Endodermal cell (in vitro differentiated cells): ENCODE data around the gene TPK1. TPM values are rescaled to one million over a fixed set of nuclear protein-coding genes. Genes with fewer than 3 reads are reported as not detected.

Source experiments
- DNase-seq: peaks from one replicate; pipeline ENCODE4 v3.0.0-alpha.2; 2017
- H3K27ac ChIP-seq: 2 replicates; pipeline ENCODE4 v1.5.1; 2013; ENCODE audit warnings: mild to moderate bottlenecking, low read depth, low read length, moderate library complexity
- H3K27me3 ChIP-seq: 2 replicates; pipeline ENCODE4 v1.6.1; 2013; ENCODE audit warnings: mild to moderate bottlenecking, low read length, moderate library complexity; ENCODE audit not compliant: insufficient read depth, control insufficient read depth, poor library complexity, severe bottlenecking
- H3K36me3 ChIP-seq: 2 replicates; pipeline ENCODE4 v1.7.0; 2013; ENCODE audit warnings: mild to moderate bottlenecking, low read length, moderate library complexity; ENCODE audit not compliant: control insufficient read depth, insufficient read depth
- H3K4me1 ChIP-seq: one replicate; pipeline ENCODE4 v1.7.0; 2013; ENCODE audit warnings: low read length; ENCODE audit not compliant: control insufficient read depth, insufficient read depth
- H3K4me3 ChIP-seq: 2 replicates; pipeline ENCODE4 v1.5.1; 2013; ENCODE audit warnings: mild to moderate bottlenecking, low read length, moderate library complexity
- H3K9ac ChIP-seq: 2 replicates; pipeline ENCODE4 v1.6.1; 2013; ENCODE audit warnings: mild to moderate bottlenecking, low read length, moderate library complexity; ENCODE audit not compliant: poor library complexity, severe bottlenecking; ENCODE audit errors: extremely low read depth
- H3K9me3 ChIP-seq: 2 replicates; pipeline ENCODE4 v1.6.1; 2013; ENCODE audit warnings: mild to moderate bottlenecking, low read length, moderate library complexity; ENCODE audit not compliant: control insufficient read depth
- H3K27ac Mint-ChIP-seq: 2 replicates; pipeline ENCODE4 v1.8.0; 2020; ENCODE audit warnings: mixed read lengths
- H3K27me3 Mint-ChIP-seq: 2 replicates; pipeline ENCODE4 v1.8.0; 2021; ENCODE audit warnings: mild to moderate bottlenecking, mixed read lengths; ENCODE audit not compliant: insufficient read depth
- H3K36me3 Mint-ChIP-seq: 2 replicates; pipeline ENCODE4 v1.8.0; 2020; ENCODE audit warnings: low read depth, mixed read lengths
- H3K4me1 Mint-ChIP-seq: 2 replicates; pipeline ENCODE4 v1.8.0; 2020; ENCODE audit warnings: mixed read lengths
- H3K4me3 Mint-ChIP-seq: 2 replicates; pipeline ENCODE4 v1.8.0; 2020; ENCODE audit warnings: mild to moderate bottlenecking, moderate library complexity, mixed read lengths
- H3K9me3 Mint-ChIP-seq: 2 replicates; pipeline ENCODE4 v1.8.0; 2020; ENCODE audit warnings: mild to moderate bottlenecking, mixed read lengths
- CTCF ChIP-seq: fragments of 200-600 bp; sonication (generic); conservative IDR thresholded peaks from 2 replicates; pipeline ENCODE4 v1.5.0; 2021; ENCODE audit warnings: antibody characterized with exemption, mild to moderate bottlenecking
- WGBS, 2 experiments: methylation state at CpG; one replicate each; pipeline versions ENCODE4 v1.1.5 to v1.1.7; 2013; ENCODE audit warnings: missing lambda C conversion rate in 2 of 2, mixed read lengths in 1 of 2; ENCODE audit not compliant: insufficient coverage in 1 of 2, insufficient read length in 1 of 2; 5-methylcytosine and 5-hydroxymethylcytosine counted together
- total RNA-seq, 2 donors: library from RNA; stranded (reverse); fragmentation: NEBNext Ultra II Directional in 1 of 2; extraction: Animal tissue kit (Norgen Biotek cat#: 25700) in 1 of 2; gene quantifications; 2 replicates in 1 of 2; 3 replicates in 1 of 2; pipeline ENCODE4 v1.2.1, GENCODE V29; 2021

TPK1 gene
- total RNA-seq, 2 donors from 2014 or later = 9.7 TPM

- no peak overlapping the region for H3K4me3 Mint-ChIP-seq
- no peaks in the 10 kb centered on the region for H3K9me3 ChIP-seq
- no peak overlapping the region for H3K9ac ChIP-seq
- H3K9me3 Mint-ChIP-seq = peaks cover 13% of the 10 kb centered on the region
- no peaks in the 10 kb centered on the region for H3K36me3 ChIP-seq
- no peaks in the 10 kb centered on the region for H3K4me1 ChIP-seq
- 93 to 96% methylated on average over 3 to 6 of the region's 6 CpGs for WGBS, 2 experiments
- H3K4me3 ChIP-seq = no peak overlapping the region
- no peak overlapping the region for H3K27ac ChIP-seq
- no peaks in the 10 kb centered on the region for H3K4me1 Mint-ChIP-seq
- H3K27me3 Mint-ChIP-seq = no peaks in the 10 kb centered on the region
- DNase-seq = no peak
- no peak for TF ChIP-seq CTCF
- H3K27ac Mint-ChIP-seq = no peak overlapping the region
- peaks cover 9% of the 10 kb centered on the region for H3K36me3 Mint-ChIP-seq
- no peaks in the 10 kb centered on the region for H3K27me3 ChIP-seq
These were observed 104.0 kb downstream of the TPK1 start for GRCh38 chr7:144731661-144732351.

GRCh38 chr7:144730224-144730623 is 105.6 kb downstream of the TPK1 start:
- Histone ChIP-seq H3K36me3 (no peaks in the 10 kb centered on the region), H3K4me1 (no peaks in the 10 kb centered on the region), H3K9me3 (no peaks in the 10 kb centered on the region), H3K27me3 (no peaks in the 10 kb centered on the region), H3K4me3 (no peak overlapping the region), H3K9ac (no peak overlapping the region), H3K27ac (no peak overlapping the region)
- 100% methylated on average over 2 of the region's 3 CpGs; no CpG with 5 or more reads in 1 of the 2 experiments for WGBS, 2 experiments
- DNase-seq = no peak
- H3K27ac Mint-ChIP-seq = no peak overlapping the region
- H3K27me3 Mint-ChIP-seq = no peaks in the 10 kb centered on the region
- no peak for TF ChIP-seq CTCF
- H3K4me3 Mint-ChIP-seq = no peak overlapping the region
- H3K36me3 Mint-ChIP-seq = peaks cover 9% of the 10 kb centered on the region
- no peaks in the 10 kb centered on the region for H3K4me1 Mint-ChIP-seq
- H3K9me3 Mint-ChIP-seq = peaks cover 13% of the 10 kb centered on the region

GRCh38 chr7:144729226-144729625 is 106.6 kb downstream of the TPK1 start:
- H3K27me3 Mint-ChIP-seq = no peaks in the 10 kb centered on the region
- peaks cover 13% of the 10 kb centered on the region for H3K9me3 Mint-ChIP-seq

More at GRCh38 chr7:144729226-144729625, 106.6 kb downstream of the TPK1 start:
- Histone ChIP-seq H3K4me1 (no peaks in the 10 kb centered on the region), H3K27me3 (no peaks in the 10 kb centered on the region), H3K9ac (no peak overlapping the region), H3K9me3 (no peaks in the 10 kb centered on the region), H3K4me3 (no peak overlapping the region), H3K36me3 (no peaks in the 10 kb centered on the region), H3K27ac (no peak overlapping the region)
- TF ChIP-seq CTCF = no peak
- peaks cover 9% of the 10 kb centered on the region for H3K36me3 Mint-ChIP-seq
- 93% methylated on average over 2 of the region's 2 CpGs; no CpG with 5 or more reads in 1 of the 2 experiments for WGBS, 2 experiments
- DNase-seq = no peak
- H3K4me1 Mint-ChIP-seq = no peaks in the 10 kb centered on the region
- H3K4me3 Mint-ChIP-seq = no peak overlapping the region
- no peak overlapping the region for H3K27ac Mint-ChIP-seq
